GM10266 (cell line): Measurements from ENCODE around the gene COPB1.

Source experiments
- DNase-seq: peaks from one replicate; pipeline ENCODE4 v3.0.0; 2012; ENCODE audit errors: extremely low spot score
- TF ChIP-seq, protein P1 (sequence below): IDR thresholded peaks from 2 replicates; pipeline ENCODE4 v1.5.1; 2012; ENCODE audit warnings: mild to moderate bottlenecking, low read depth; ENCODE audit not compliant: control insufficient read depth, insufficient read depth; ENCODE audit errors: missing control alignments

Gene COPB1

DNA sequence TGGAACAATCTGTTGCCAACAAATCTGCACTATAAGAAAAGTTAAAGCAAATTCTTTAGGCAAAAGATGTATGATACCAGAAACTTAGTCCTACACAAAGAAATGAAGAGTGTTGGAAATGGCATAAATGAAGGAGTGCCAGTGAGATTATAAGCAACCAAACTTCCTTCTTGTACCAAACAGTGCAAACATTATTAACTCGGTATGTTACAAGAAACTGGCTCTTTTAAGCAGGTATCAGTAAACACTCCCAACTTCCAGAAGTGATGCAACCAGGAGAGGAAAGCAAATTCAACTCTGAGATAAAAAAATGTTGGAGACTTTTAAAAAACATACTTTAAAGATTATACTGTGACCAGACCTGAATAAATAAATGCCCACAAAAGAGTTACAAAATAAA is 28.5 kb downstream of the COPB1 start:
- TF ChIP-seq, protein P1, sequence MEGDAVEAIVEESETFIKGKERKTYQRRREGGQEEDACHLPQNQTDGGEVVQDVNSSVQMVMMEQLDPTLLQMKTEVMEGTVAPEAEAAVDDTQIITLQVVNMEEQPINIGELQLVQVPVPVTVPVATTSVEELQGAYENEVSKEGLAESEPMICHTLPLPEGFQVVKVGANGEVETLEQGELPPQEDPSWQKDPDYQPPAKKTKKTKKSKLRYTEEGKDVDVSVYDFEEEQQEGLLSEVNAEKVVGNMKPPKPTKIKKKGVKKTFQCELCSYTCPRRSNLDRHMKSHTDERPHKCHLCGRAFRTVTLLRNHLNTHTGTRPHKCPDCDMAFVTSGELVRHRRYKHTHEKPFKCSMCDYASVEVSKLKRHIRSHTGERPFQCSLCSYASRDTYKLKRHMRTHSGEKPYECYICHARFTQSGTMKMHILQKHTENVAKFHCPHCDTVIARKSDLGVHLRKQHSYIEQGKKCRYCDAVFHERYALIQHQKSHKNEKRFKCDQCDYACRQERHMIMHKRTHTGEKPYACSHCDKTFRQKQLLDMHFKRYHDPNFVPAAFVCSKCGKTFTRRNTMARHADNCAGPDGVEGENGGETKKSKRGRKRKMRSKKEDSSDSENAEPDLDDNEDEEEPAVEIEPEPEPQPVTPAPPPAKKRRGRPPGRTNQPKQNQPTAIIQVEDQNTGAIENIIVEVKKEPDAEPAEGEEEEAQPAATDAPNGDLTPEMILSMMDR: no peak

DNA sequence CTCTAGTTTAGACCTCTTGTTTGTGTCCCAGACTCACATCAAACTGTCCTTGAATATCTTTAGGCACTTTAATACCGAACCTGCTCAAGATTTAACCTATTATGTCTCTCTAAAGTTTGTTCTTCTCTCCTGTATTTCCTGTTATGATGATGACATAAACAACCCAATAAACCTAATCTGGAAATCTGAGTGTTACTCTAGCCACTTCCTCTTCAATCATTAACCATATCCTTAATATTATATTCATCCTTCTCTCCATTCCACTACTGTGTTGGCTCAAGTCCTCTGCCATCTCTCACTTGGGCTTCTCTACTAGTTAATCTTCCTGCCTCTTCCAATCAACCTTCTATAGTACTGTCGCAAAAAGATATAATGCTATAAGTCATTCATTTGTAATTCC is 36.0 kb downstream of the COPB1 start:
- no peak for DNase-seq
- TF ChIP-seq, protein P1: no peak

More for the DNA sequence above, 28.5 kb downstream of the COPB1 start:
- DNase-seq: no peak

DNA sequence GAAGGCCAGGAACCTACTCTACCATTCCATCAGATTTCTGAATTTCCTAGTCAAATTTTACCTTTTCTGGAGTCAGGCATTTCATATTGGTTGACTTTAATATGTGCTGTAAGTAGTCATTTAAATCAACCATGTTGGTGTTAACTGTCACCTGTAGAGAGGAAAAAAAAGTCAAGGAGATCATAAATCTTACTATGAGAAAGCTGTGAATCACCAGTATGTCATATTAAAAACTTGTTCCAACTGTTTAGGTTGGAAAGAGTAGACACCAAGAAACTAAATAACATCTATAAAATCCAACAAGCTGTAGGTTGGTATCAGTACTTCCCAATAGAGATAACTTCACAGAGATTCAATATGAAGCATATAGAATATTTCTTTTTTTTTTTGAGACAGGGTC is 39.5 kb downstream of the COPB1 start:
- no peak for DNase-seq
- TF ChIP-seq, protein P1: no peak

DNA sequence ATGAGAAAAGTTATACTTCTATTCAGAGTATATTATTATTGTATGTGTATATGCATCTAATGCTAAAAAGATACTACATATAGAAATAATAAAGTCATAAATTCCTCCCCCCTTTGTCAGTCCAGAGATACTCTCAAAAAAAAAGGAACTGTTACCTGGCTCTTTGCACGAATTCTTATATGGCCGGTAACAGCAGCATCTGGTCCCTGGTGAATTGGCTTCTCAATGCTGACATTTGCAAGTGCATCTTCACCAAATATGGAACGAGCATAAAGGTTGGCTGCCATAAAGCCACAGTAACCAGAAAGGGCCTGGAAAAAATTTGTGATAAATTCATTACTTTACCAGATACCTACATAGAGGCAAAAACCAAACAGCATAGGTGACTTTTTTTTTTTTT is 41.2 kb downstream of the COPB1 start:
- DNase-seq: no peak
- TF ChIP-seq, protein P1: no peak

DNA sequence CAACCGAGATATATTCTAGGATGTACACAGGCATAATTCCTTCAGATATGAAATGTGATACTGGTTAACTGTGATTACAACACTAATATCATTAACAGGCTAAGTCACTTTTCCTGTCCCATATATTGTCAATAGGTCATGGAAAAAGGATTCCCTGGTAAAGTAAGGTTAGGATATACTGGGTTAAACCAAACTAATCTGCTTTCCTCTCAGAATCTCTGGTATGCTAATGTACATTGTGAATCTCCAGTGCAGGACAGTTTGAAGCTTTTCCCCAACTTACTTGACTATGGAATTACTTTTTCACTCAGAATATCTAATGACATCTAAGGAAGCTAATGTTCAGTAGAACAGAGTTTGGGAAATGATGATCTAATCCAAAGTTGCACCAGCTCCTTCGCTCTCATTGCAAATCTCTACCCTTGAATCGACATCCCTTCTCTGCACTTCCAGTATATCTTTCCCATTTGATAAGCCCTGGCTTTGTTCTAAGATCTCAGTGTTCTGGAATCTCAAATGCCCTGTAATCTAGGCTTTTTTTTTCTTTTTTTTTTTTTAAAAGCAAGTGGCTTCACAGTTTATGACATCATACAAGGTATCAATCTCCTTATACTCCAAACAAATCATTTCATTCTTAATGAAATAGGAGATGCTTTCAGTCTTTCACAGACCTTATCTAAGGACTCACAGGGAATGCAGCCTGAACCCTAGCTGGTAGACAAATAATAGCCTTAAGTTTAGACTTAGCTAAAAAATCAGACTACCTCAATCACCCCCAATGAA is 43.8 kb downstream of the COPB1 start:
- TF ChIP-seq, protein P1: no peak

DNA sequence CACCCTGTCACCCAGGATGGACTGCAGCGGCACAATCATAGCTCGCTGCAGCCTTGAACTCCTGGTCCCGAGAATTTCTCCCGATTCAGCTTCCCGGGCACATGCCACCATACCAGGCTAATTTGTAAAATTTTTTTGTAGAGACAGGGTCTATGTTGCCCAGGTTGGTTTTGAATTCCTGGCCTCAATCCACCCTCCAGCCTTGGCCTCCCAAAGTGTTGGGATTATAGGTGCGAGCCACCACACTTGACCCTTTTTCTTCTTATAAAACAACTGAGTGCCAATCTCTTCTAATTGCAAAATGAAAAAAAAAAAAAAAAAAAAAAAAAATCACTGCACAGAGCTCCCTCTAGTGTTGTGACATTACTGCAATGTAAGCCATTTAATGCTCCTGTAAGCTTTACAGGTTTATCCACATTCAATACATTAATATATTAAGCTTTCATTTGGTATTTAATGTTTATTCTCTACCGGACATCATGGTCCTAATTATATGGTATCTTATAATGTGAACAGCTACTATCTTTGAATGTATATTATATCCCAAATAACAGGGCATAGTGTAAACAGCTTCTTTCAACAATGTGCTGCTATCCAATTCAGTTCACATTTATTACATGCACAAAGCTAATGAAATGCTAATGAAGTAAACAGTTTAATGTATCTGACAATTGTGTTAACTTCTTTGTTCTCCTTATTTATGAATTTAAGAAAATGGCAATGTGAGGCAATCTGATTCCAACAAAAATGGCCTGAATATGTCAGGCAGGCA is 44.6 kb downstream of the COPB1 start:
- peak; percentile 14 for DNase-seq
- TF ChIP-seq, protein P1: peak; percentile 53

More for the DNA sequence above, 43.8 kb downstream of the COPB1 start:
- DNase-seq: no peak

DNA sequence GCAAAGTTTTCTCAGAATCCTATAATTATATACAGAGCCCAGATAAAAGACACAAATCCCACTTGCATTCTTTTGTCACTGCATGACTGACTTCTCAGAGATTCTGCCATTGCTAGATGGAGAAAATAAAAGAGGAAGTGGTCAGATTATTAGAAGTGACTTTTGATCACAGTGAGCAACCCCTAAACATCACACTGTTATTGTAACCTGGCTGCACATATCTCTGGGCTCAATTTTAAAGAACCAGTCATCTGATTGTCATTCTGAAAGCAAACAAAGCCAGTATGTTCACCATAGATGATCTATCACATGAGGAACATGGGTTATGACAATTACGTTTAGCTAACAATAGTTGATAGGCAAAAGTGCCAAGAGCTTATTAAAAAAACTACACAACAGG is 47.8 kb downstream of the COPB1 start:
- no peak for DNase-seq

More for the DNA sequence above, 47.8 kb downstream of the COPB1 start:
- TF ChIP-seq, protein P1: no peak
